HUES6 (cell line): ENCODE measurements around the gene C17orf67.

Source experiments
- H3K27ac ChIP-seq: 2 replicates; pipeline ENCODE4 v1.7.0; 2013; ENCODE audit warnings: low read depth, mild to moderate bottlenecking, low read length, inconsistent platforms
- H3K27me3 ChIP-seq: 2 replicates; pipeline ENCODE4 v1.6.1; 2013; ENCODE audit warnings: low read length; ENCODE audit not compliant: control insufficient read depth, insufficient read depth
- H3K36me3 ChIP-seq: 2 replicates; pipeline ENCODE4 v1.6.1; 2013; ENCODE audit warnings: low read length; ENCODE audit not compliant: control insufficient read depth, insufficient read depth
- H3K4me1 ChIP-seq: 2 replicates; pipeline ENCODE4 v1.6.1; 2013; ENCODE audit warnings: low read length; ENCODE audit not compliant: control insufficient read depth, insufficient read depth
- H3K4me3 ChIP-seq: 2 replicates; pipeline ENCODE4 v1.5.1; 2013; ENCODE audit warnings: low read depth, low read length
- H3K9ac ChIP-seq: one replicate; pipeline ENCODE4 v1.6.1; 2013; ENCODE audit warnings: mild to moderate bottlenecking, low read length
- H3K9me3 ChIP-seq: 2 replicates; pipeline ENCODE4 v1.6.1; 2013; ENCODE audit warnings: low read depth, low read length; ENCODE audit not compliant: control insufficient read depth, insufficient read depth

The C17orf67 gene

GRCh38 chr17:56819431-56820145, 14.1 kb downstream of the C17orf67 start:
- Histone ChIP-seq H3K9me3 (no peaks in the 10 kb centered on the region), H3K27ac (no peak overlapping the region), H3K9ac (no peak overlapping the region), H3K27me3 (no peaks in the 10 kb centered on the region), H3K4me1 (peaks cover 3% of the 10 kb centered on the region; the same call in 1 of the 2 replicates), H3K4me3 (no peak overlapping the region), H3K36me3 (no peaks in the 10 kb centered on the region)

- peaks cover 3% of the 10 kb centered on the region; the same call in 1 of the 2 replicates for H3K4me1 ChIP-seq
- H3K27ac ChIP-seq: no peak overlapping the region
- H3K36me3 ChIP-seq: no peaks in the 10 kb centered on the region
- H3K9ac ChIP-seq: no peak overlapping the region
- H3K4me3 ChIP-seq: no peak overlapping the region
- no peaks in the 10 kb centered on the region for H3K9me3 ChIP-seq
- H3K27me3 ChIP-seq: no peaks in the 10 kb centered on the region
These were observed 14.7 kb downstream of the C17orf67 start for GRCh38 chr17:56819030-56819429.

GRCh38 chr17:56817066-56817465, 16.7 kb downstream of the C17orf67 start:
- H3K4me3 ChIP-seq: no peak overlapping the region
- no peaks in the 10 kb centered on the region for H3K36me3 ChIP-seq
- no peak overlapping the region for H3K27ac ChIP-seq
- no peaks in the 10 kb centered on the region for H3K27me3 ChIP-seq
- H3K9me3 ChIP-seq: no peaks in the 10 kb centered on the region
- no peak overlapping the region for H3K9ac ChIP-seq
- H3K4me1 ChIP-seq: peaks cover 3% of the 10 kb centered on the region; the same call in 1 of the 2 replicates

- no peak overlapping the region for H3K9ac ChIP-seq
These were observed 18.0 kb downstream of the C17orf67 start for GRCh38 chr17:56815711-56816110.

GRCh38 chr17:56812901-56813388, 20.8 kb downstream of the C17orf67 start:
- no peaks in the 10 kb centered on the region for H3K36me3 ChIP-seq
- H3K27me3 ChIP-seq: no peaks in the 10 kb centered on the region
- H3K4me3 ChIP-seq: no peak overlapping the region
- no peaks in the 10 kb centered on the region for H3K4me1 ChIP-seq
- H3K9ac ChIP-seq: no peak overlapping the region
- no peaks in the 10 kb centered on the region for H3K9me3 ChIP-seq
- H3K27ac ChIP-seq: no peak overlapping the region

More at GRCh38 chr17:56815711-56816110, 18.0 kb downstream of the C17orf67 start:
- Histone ChIP-seq H3K36me3 (no peaks in the 10 kb centered on the region), H3K27ac (no peak overlapping the region), H3K4me3 (no peak overlapping the region), H3K9me3 (no peaks in the 10 kb centered on the region), H3K4me1 (peaks cover 3% of the 10 kb centered on the region; the same call in 1 of the 2 replicates), H3K27me3 (no peaks in the 10 kb centered on the region)

- Histone ChIP-seq H3K27me3 (no peaks in the 10 kb centered on the region), H3K27ac (no peak overlapping the region), H3K9me3 (no peaks in the 10 kb centered on the region), H3K9ac (no peak overlapping the region), H3K36me3 (no peaks in the 10 kb centered on the region), H3K4me3 (no peak overlapping the region), H3K4me1 (no peaks in the 10 kb centered on the region)
These were observed 22.6 kb downstream of the C17orf67 start for GRCh38 chr17:56810891-56811775.

GRCh38 chr17:56810343-56810742, 23.4 kb downstream of the C17orf67 start:
- no peaks in the 10 kb centered on the region for H3K36me3 ChIP-seq
- no peak overlapping the region for H3K4me3 ChIP-seq
- H3K27me3 ChIP-seq: no peaks in the 10 kb centered on the region
- H3K27ac ChIP-seq: no peak overlapping the region
- no peaks in the 10 kb centered on the region for H3K9me3 ChIP-seq
- no peaks in the 10 kb centered on the region for H3K4me1 ChIP-seq
- no peak overlapping the region for H3K9ac ChIP-seq

GRCh38 chr17:56809820-56810179, 23.9 kb downstream of the C17orf67 start:
- Histone ChIP-seq H3K9ac (no peak overlapping the region), H3K27me3 (no peaks in the 10 kb centered on the region), H3K36me3 (no peaks in the 10 kb centered on the region), H3K9me3 (no peaks in the 10 kb centered on the region), H3K4me3 (no peak overlapping the region), H3K27ac (no peak overlapping the region), H3K4me1 (no peaks in the 10 kb centered on the region)

- Histone ChIP-seq H3K4me3 (no peak overlapping the region), H3K4me1 (no peaks in the 10 kb centered on the region), H3K36me3 (no peaks in the 10 kb centered on the region), H3K27ac (no peak overlapping the region), H3K27me3 (no peaks in the 10 kb centered on the region), H3K9me3 (no peaks in the 10 kb centered on the region), H3K9ac (no peak overlapping the region)
These were observed 24.5 kb downstream of the C17orf67 start for GRCh38 chr17:56809106-56809819.

- Histone ChIP-seq H3K36me3 (no peaks in the 10 kb centered on the region), H3K4me3 (no peak overlapping the region), H3K9ac (no peak overlapping the region), H3K27me3 (no peaks in the 10 kb centered on the region), H3K9me3 (no peaks in the 10 kb centered on the region), H3K27ac (no peak overlapping the region), H3K4me1 (no peaks in the 10 kb centered on the region)
These were observed 25.2 kb downstream of the C17orf67 start for GRCh38 chr17:56808503-56808902.
